HepG2 (cell line): ENCODE data around the gene SMYD5. TPM values are rescaled to one million over a fixed set of nuclear protein-coding genes. Genes with fewer than 3 reads are reported as not detected.

Experiments
- AHR ChIP-seq: IDR thresholded peaks from 2 replicates; pipeline ENCODE4 v1.6.1; 2018; ENCODE audit warnings: missing genetic modification reagents, missing compliant biosample characterization
- ARID2 ChIP-seq: sonication (generic); formaldehyde crosslinking; IDR thresholded peaks from 2 replicates; pipeline ENCODE4 v1.8.1; 2022; ENCODE audit warnings: mild to moderate bottlenecking, missing genetic modification reagents, borderline replicate concordance
- CCAR2 ChIP-seq: fragments of 200-400 bp; formaldehyde crosslinking; optimal IDR thresholded peaks from 2 replicates; pipeline ENCODE3; 2018; ENCODE audit warnings: low read depth, mild to moderate bottlenecking, low read length, moderate library complexity
- GATAD1 ChIP-seq: IDR thresholded peaks from 2 replicates; pipeline ENCODE4 v1.6.1; 2016; ENCODE audit warnings: missing genetic modification reagents, missing compliant biosample characterization
- HOXA9 ChIP-seq: sonication (generic); formaldehyde crosslinking; IDR thresholded peaks from 2 replicates; pipeline ENCODE4 v1.8.1; 2022; ENCODE audit warnings: missing genetic modification reagents, mild to moderate bottlenecking, moderate library complexity, borderline replicate concordance
- POGZ ChIP-seq: sonication (generic); formaldehyde crosslinking; IDR thresholded peaks from 2 replicates; pipeline ENCODE4 v1.4.0; 2020; ENCODE audit warnings: mild to moderate bottlenecking, missing genetic modification reagents
- PPARG ChIP-seq: conservative IDR thresholded peaks from 2 replicates; pipeline ENCODE4 v1.6.1; 2016; ENCODE audit warnings: missing biosample characterization, missing genetic modification reagents
- RARA ChIP-seq: IDR thresholded peaks from 2 replicates; pipeline ENCODE4 v1.6.1; 2016; ENCODE audit warnings: missing genetic modification reagents, missing compliant biosample characterization
- RELA ChIP-seq: sonication (generic); formaldehyde crosslinking; IDR thresholded peaks from 2 replicates; pipeline ENCODE4 v1.4.0; 2020; ENCODE audit warnings: missing genetic modification reagents
- STAG1 ChIP-seq: sonication (generic); formaldehyde crosslinking; IDR thresholded peaks from 2 replicates; pipeline ENCODE4 v1.4.0; 2020; ENCODE audit warnings: missing genetic modification reagents
- ZNF317 ChIP-seq: sonication (generic); formaldehyde crosslinking; IDR thresholded peaks from 2 replicates; pipeline ENCODE4 v1.5.0; 2020; ENCODE audit warnings: mild to moderate bottlenecking, missing genetic modification reagents
- ZNF776 ChIP-seq: sonication (generic); formaldehyde crosslinking; IDR thresholded peaks from 2 replicates; pipeline ENCODE4 v1.4.0; 2020; ENCODE audit warnings: mild to moderate bottlenecking, missing genetic modification reagents
- polyA plus RNA-seq, 8 experiments: library from polyadenylated mRNA; depleted of rRNA in 3 of 8; stranded (reverse) in 7 of 8; unstranded in 1 of 8; fragments of >200 nt; fragmentation: Illumina TruSeq in 4 of 8; extraction: Trizol in 4 of 8; gene quantifications; 2 replicates each; pipeline versions ENCODE4 v1.2.1 to v1.2.3, GENCODE V29; 2011 to 2016; ENCODE audit warnings: low read depth in 4 of 8, missing spikeins in 1 of 8, mixed read lengths in 1 of 8; ENCODE audit not compliant: insufficient read depth in 1 of 8
- total RNA-seq, 5 experiments: library from RNA; depleted of rRNA; stranded (reverse); fragments of >200 nt; fragmentation: Illumina TruSeq; extraction: Trizol; gene quantifications; 2 replicates each; pipeline ENCODE4 v1.2.3, GENCODE V29; 2016; ENCODE audit warnings: low read depth in 1 of 5
- TF ChIP-seq, protein P1 (sequence below): IDR thresholded peaks from 2 replicates; pipeline ENCODE4 v1.6.1; 2016
- TF ChIP-seq, protein P2 (sequence below): sonication (generic); formaldehyde crosslinking; conservative IDR thresholded peaks from 2 replicates; pipeline ENCODE4 v1.4.0; 2020; ENCODE audit warnings: mild to moderate bottlenecking, missing genetic modification reagents, moderate library complexity
- TF ChIP-seq, protein P3 (sequence below): sonication (generic); formaldehyde crosslinking; IDR thresholded peaks from 2 replicates; pipeline ENCODE4 v1.9.0; 2021; ENCODE audit warnings: missing genetic modification reagents, borderline replicate concordance
- TF ChIP-seq, protein P4 (sequence below): sonication (generic); formaldehyde crosslinking; conservative IDR thresholded peaks from 2 replicates; pipeline ENCODE4 v1.8.0; 2022; ENCODE audit warnings: low read depth, missing genetic modification reagents
- TF ChIP-seq, protein P5 (sequence below): sonication (generic); formaldehyde crosslinking; IDR thresholded peaks from 2 replicates; pipeline ENCODE4 v1.4.0; 2020; ENCODE audit warnings: missing genetic modification reagents
- TF ChIP-seq, protein P6 (sequence below): sonication (generic); formaldehyde crosslinking; IDR thresholded peaks from 2 replicates; pipeline ENCODE4 v1.5.0; 2020; ENCODE audit warnings: missing genetic modification reagents

SMYD5 gene
- total and polyA plus RNA-seq, 2 of the 13 experiments (the other 11 are each of a cell fraction or from before 2014, with no cell fraction given) = 55.8 to 70.4 TPM

DNA sequence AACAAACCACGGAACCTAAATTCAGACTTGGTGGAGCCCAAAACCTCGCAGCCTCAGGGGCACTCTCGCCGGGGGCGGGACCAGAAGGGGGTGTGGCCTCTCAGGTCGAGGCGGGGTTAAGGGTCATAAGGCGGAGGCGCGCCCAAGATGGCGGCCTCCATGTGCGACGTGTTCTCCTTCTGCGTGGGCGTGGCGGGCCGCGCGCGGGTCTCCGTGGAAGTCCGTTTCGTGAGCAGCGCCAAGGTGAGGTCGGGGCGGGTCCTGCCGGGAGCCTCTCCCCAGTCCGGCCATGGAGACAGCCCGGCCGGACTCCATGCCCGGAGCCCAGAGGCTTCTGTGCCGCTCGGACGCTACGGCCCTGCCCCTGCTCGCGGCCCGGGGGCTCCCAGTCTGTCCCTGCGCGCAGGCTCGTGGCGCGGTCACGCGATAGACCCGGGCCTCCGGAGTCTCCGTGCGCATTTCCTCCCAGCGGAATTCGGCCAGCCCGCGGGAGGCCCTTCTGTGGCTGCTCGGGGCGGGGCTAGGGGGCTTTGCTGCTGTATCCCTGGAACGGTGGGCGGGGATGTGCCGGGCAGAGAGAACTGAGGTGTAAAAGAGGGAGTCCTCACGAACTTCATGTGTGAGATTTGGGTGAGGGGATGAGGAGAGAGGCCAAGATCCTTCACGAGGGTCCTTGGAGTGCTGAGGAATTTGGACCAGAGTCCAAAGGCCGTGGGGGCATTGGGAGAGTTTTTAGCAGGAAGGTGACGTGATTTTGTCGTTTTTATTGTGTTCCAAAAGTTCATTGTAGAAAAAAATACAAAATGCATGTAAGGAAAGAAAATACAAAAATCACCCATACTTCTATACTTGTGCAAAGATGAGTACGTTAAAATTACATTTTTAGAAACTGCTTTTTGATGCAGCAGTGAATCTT, at the start of gene SMYD5 (continued):
- TF ChIP-seq, protein P1, sequence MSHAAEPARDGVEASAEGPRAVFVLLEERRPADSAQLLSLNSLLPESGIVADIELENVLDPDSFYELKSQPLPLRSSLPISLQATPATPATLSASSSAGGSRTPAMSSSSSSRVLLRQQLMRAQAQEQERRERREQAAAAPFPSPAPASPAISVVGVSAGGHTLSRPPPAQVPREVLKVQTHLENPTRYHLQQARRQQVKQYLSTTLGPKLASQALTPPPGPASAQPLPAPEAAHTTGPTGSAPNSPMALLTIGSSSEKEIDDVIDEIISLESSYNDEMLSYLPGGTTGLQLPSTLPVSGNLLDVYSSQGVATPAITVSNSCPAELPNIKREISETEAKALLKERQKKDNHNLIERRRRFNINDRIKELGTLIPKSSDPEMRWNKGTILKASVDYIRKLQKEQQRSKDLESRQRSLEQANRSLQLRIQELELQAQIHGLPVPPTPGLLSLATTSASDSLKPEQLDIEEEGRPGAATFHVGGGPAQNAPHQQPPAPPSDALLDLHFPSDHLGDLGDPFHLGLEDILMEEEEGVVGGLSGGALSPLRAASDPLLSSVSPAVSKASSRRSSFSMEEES = no peak; the same call in none of the 2 replicates
- TF ChIP-seq, protein P2, sequence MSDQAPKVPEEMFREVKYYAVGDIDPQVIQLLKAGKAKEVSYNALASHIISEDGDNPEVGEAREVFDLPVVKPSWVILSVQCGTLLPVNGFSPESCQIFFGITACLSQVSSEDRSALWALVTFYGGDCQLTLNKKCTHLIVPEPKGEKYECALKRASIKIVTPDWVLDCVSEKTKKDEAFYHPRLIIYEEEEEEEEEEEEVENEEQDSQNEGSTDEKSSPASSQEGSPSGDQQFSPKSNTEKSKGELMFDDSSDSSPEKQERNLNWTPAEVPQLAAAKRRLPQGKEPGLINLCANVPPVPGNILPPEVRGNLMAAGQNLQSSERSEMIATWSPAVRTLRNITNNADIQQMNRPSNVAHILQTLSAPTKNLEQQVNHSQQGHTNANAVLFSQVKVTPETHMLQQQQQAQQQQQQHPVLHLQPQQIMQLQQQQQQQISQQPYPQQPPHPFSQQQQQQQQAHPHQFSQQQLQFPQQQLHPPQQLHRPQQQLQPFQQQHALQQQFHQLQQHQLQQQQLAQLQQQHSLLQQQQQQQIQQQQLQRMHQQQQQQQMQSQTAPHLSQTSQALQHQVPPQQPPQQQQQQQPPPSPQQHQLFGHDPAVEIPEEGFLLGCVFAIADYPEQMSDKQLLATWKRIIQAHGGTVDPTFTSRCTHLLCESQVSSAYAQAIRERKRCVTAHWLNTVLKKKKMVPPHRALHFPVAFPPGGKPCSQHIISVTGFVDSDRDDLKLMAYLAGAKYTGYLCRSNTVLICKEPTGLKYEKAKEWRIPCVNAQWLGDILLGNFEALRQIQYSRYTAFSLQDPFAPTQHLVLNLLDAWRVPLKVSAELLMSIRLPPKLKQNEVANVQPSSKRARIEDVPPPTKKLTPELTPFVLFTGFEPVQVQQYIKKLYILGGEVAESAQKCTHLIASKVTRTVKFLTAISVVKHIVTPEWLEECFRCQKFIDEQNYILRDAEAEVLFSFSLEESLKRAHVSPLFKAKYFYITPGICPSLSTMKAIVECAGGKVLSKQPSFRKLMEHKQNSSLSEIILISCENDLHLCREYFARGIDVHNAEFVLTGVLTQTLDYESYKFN (CRISPR knock-in tag) = peak; percentile 12; the same call in 1 of the 2 replicates
- TF ChIP-seq ZNF317 (peak; percentile 67; the same call in 1 of the 2 replicates), RARA (peak; percentile 63; the same call in 1 of the 2 replicates), RELA (no peak), CCAR2 (no peak), ARID2 (CRISPR knock-in tag) (no peak), STAG1 (CRISPR knock-in tag) (no peak), PPARG (CRISPR knock-in tag) (no peak; the same call in 1 of the 2 replicates), GATAD1 (peak; percentile 88), POGZ (CRISPR knock-in tag) (peak; percentile 38; the same call in 1 of the 2 replicates), AHR (CRISPR knock-in tag) (peak; percentile 86), HOXA9 (CRISPR knock-in tag) (no peak), ZNF776 (CRISPR knock-in tag) (peak; percentile 58; the same call in 1 of the 2 replicates)
- TF ChIP-seq, protein P3, sequence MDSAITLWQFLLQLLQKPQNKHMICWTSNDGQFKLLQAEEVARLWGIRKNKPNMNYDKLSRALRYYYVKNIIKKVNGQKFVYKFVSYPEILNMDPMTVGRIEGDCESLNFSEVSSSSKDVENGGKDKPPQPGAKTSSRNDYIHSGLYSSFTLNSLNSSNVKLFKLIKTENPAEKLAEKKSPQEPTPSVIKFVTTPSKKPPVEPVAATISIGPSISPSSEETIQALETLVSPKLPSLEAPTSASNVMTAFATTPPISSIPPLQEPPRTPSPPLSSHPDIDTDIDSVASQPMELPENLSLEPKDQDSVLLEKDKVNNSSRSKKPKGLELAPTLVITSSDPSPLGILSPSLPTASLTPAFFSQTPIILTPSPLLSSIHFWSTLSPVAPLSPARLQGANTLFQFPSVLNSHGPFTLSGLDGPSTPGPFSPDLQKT = no peak
- TF ChIP-seq, protein P4, sequence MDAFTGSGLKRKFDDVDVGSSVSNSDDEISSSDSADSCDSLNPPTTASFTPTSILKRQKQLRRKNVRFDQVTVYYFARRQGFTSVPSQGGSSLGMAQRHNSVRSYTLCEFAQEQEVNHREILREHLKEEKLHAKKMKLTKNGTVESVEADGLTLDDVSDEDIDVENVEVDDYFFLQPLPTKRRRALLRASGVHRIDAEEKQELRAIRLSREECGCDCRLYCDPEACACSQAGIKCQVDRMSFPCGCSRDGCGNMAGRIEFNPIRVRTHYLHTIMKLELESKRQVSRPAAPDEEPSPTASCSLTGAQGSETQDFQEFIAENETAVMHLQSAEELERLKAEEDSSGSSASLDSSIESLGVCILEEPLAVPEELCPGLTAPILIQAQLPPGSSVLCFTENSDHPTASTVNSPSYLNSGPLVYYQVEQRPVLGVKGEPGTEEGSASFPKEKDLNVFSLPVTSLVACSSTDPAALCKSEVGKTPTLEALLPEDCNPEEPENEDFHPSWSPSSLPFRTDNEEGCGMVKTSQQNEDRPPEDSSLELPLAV (CRISPR knock-in tag) = no peak
- TF ChIP-seq, protein P5, sequence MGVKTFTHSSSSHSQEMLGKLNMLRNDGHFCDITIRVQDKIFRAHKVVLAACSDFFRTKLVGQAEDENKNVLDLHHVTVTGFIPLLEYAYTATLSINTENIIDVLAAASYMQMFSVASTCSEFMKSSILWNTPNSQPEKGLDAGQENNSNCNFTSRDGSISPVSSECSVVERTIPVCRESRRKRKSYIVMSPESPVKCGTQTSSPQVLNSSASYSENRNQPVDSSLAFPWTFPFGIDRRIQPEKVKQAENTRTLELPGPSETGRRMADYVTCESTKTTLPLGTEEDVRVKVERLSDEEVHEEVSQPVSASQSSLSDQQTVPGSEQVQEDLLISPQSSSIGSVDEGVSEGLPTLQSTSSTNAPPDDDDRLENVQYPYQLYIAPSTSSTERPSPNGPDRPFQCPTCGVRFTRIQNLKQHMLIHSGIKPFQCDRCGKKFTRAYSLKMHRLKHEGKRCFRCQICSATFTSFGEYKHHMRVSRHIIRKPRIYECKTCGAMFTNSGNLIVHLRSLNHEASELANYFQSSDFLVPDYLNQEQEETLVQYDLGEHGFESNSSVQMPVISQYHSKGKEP (CRISPR knock-in tag) = no peak; the same call in none of the 2 replicates
- TF ChIP-seq, protein P6, sequence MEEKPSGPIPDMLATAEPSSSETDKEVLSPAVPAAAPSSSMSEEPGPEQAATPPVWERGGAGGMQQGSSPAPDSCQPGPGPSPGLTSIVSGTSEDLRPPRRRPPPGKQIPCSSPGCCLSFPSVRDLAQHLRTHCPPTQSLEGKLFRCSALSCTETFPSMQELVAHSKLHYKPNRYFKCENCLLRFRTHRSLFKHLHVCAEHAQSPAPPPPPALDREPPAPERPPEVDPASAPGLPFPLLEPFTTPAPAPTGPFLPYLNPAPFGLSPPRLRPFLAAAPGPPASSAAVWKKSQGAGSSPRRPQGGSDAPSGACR (CRISPR knock-in tag) = peak; percentile 88; the same call in 1 of the 2 replicates
